EH (cell line): ENCODE measurements around the gene SCGB1D4.

Source experiments
- DNase-seq: peaks from one replicate; pipeline ENCODE4 v3.0.0-alpha.2; 2015; ENCODE audit warnings: low read depth

The SCGB1D4 gene

GRCh38 chr11:62273789-62274275 is 25.0 kb downstream of the SCGB1D4 start:
- no peak for DNase-seq

DNA sequence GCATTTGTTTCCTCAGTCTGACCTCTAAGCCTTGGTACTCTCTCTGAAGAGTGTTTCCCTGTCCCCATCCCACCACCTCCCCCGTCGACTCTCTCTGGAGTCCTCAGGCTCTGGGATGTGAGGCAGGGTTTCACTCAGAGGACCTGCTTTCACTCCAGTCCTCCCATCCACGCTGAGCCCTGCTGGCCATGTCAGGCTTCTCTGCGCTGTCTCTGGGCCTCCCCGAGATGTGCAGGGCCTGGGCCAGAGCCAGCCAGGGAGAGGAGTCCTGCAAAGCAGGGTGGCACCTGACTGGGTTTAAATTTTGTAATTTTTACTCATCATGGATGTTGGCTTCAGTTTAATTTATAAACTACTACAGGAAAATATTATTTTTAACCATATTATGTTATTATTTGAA is 25.6 kb downstream of the SCGB1D4 start:
- no peak for DNase-seq

GRCh38 chr11:62269654-62270278 is 29.1 kb downstream of the SCGB1D4 start, which contains the start of gene SCGB2A2:
TSS of gene SCGB2A2 (plus strand) at chr11:62270158. CDS start at chr11:62270217, 59 bp downstream.
- DNase-seq = no peak

GRCh38 chr11:62267576-62267975 is 31.3 kb downstream of the SCGB1D4 start:
- no peak for DNase-seq

DNA sequence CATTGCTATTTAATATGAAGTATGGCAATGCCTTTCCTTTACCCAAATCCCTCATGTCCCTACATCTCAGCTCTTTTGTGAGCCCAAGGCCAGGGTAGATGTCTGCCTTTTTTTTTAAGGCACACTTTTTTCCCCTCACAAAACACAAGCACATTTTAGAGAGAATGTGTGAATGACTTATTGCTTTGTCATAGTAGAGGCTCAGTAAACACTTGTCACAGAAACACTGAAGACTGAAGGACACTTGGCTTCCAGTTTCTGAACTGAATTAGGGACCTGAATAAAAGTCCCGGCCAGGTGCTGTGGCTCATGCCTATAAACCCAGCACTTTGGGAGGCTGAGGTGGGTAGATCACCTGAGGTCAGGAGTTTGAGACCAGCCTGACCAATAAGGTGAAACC is 31.8 kb downstream of the SCGB1D4 start:
- no peak for DNase-seq

- DNase-seq = peak; percentile 23
Measured at GRCh38 chr11:62266558-62266957, 32.3 kb downstream of the SCGB1D4 start.

GRCh38 chr11:62264004-62264403 is 34.9 kb downstream of the SCGB1D4 start:
- DNase-seq = peak; percentile 17

GRCh38 chr11:62260261-62260953 is 38.5 kb downstream of the SCGB1D4 start:
- no peak for DNase-seq

DNA sequence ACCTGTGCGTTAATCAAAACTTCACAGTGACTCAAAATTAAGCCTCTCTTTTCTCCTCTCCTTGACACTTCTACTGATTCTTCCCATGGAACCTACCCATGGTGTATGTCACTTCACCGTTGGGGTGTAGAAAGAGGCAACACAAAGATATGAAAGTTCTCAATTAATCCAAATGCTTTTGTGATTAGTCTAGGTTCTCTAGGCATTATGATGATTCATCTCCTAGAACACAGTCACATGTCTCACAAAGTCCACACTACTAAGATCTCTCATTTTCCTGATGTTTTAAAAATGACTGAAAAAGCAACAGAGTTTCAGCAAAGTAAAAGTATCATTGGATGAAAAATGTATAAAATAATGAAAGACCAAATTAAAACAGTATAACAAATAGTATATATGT is 42.6 kb downstream of the SCGB1D4 start:
- peak; percentile 3 for DNase-seq

- DNase-seq = no peak
Measured at GRCh38 chr11:62253999-62254542, 44.8 kb downstream of the SCGB1D4 start.

DNA sequence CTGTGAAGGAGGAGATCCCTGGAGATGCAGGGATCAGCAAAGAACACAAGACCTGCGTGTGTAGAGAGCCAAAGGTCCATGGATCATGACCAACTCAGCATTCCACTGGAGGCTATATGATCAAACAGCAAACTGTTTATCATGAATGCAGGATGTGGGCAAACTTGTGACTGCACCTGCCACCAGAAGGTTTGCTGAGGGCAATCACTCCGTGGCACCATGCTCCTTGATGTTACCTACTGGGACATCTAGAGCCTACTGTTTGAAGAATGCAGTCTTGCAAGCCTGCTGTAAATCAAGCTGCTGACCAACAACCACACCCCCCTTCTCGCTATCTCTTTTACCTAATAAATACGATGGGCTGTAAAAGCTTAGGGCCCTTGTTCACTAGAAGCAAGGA is 47.2 kb downstream of the SCGB1D4 start:
- DNase-seq = no peak
